Naive thymus-derived CD4-positive, alpha-beta T cell (primary cell): Measurements from ENCODE around the gene CES1. TPM values are rescaled to one million over a fixed set of nuclear protein-coding genes. Genes with fewer than 3 reads are reported as not detected.
"Not testable (repeated sequence)": the region's sequence is repeated elsewhere in the genome, so short reads cannot be mapped to it uniquely, and the experiment has no call there.

Experiments used
- ATAC-seq: fragments of 150-1000 bp; cut with Tn5 transposase; 2 replicates; pipeline ENCODE4 v1.10.0; 2021; ENCODE audit warnings: mild to moderate bottlenecking, moderate library complexity
- CTCF ChIA-PET: fragments of 350-600 bp; sonication (Branson Sonifier 250); formaldehyde crosslinking; loops from one replicate; lab custom pipeline; 2021; ENCODE audit warnings: antibody characterized with exemption; lab: Charles Lee
- POLR2A ChIA-PET: fragments of 350-600 bp; sonication (Branson Sonifier 250); formaldehyde crosslinking; loops from one replicate; lab custom pipeline; 2021; ENCODE audit warnings: antibody characterized with exemption, inconsistent platforms; lab: Charles Lee
- DNase-seq, 9 donors: peaks; one replicate each; pipeline versions ENCODE4 v3.0.0 to v3.0.0-alpha.2; 2020 to 2022; ENCODE audit warnings: mixed read lengths in 1 of 9
- H3K27ac ChIP-seq: one replicate; pipeline ENCODE4 v1.7.0; 2013; ENCODE audit warnings: mild to moderate bottlenecking, low read depth, low read length, moderate library complexity
- H3K27me3 ChIP-seq, 2 donors: one replicate each; pipeline ENCODE4 v1.7.0; 2013; ENCODE audit warnings: low read length in 2 of 2, mild to moderate bottlenecking in 2 of 2, moderate library complexity in 2 of 2; ENCODE audit not compliant: control insufficient read depth in 2 of 2, insufficient read depth in 2 of 2
- H3K36me3 ChIP-seq, 3 experiments: 1 replicate in 2 of 3; 2 replicates in 1 of 3; pipeline ENCODE4 v1.7.0; 2013; ENCODE audit warnings: low read length in 3 of 3, mild to moderate bottlenecking in 3 of 3, moderate library complexity in 1 of 3; ENCODE audit not compliant: insufficient read depth in 3 of 3, control insufficient read depth in 2 of 3
- H3K4me1 ChIP-seq, 2 donors: one replicate each; pipeline ENCODE4 v1.7.0; 2013; ENCODE audit warnings: low read length in 2 of 2, mild to moderate bottlenecking in 2 of 2, moderate library complexity in 1 of 2; ENCODE audit not compliant: control insufficient read depth in 2 of 2, insufficient read depth in 2 of 2
- H3K4me3 ChIP-seq: 2 replicates; pipeline ENCODE4 v1.7.0; 2013; ENCODE audit warnings: mild to moderate bottlenecking, low read length
- H3K9me3 ChIP-seq, 3 experiments: 1 replicate in 2 of 3; 2 replicates in 1 of 3; pipeline ENCODE4 v1.7.0; 2013; ENCODE audit warnings: low read length in 3 of 3; ENCODE audit not compliant: control insufficient read depth in 2 of 3
- H3K27ac Mint-ChIP-seq, 9 donors: one replicate each; pipeline ENCODE4 v1.8.0; 2020 to 2022; ENCODE audit warnings: mixed read lengths in 9 of 9, mild to moderate bottlenecking in 8 of 9, moderate library complexity in 5 of 9, inconsistent platforms in 2 of 9
- H3K27me3 Mint-ChIP-seq, 5 donors: one replicate each; pipeline ENCODE4 v1.8.0; 2021 to 2022; ENCODE audit warnings: mixed read lengths in 5 of 5, mild to moderate bottlenecking in 1 of 5
- H3K36me3 Mint-ChIP-seq, 5 donors: one replicate each; pipeline ENCODE4 v1.8.0; 2020 to 2022; ENCODE audit warnings: mixed read lengths in 5 of 5, mild to moderate bottlenecking in 3 of 5, inconsistent platforms in 1 of 5
- H3K4me1 Mint-ChIP-seq, 7 donors: one replicate each; pipeline ENCODE4 v1.8.0; 2020 to 2022; ENCODE audit warnings: mixed read lengths in 7 of 7, mild to moderate bottlenecking in 3 of 7, inconsistent platforms in 1 of 7
- H3K4me3 Mint-ChIP-seq, 10 donors: one replicate each; pipeline ENCODE4 v1.8.0; 2020 to 2022; ENCODE audit warnings: mild to moderate bottlenecking in 10 of 10, mixed read lengths in 10 of 10, moderate library complexity in 6 of 10, inconsistent platforms in 2 of 10
- H3K9me3 Mint-ChIP-seq, 11 donors: one replicate each; pipeline ENCODE4 v1.8.0; 2020 to 2022; ENCODE audit warnings: mixed read lengths in 11 of 11, mild to moderate bottlenecking in 4 of 11, inconsistent platforms in 1 of 11, moderate library complexity in 1 of 11
- intact Hi-C, 2 donors: fragments of 100-400 bp; cut with micrococcal nuclease; formaldehyde crosslinking; loops; one replicate each; pipeline ENCODE4 v1.15.1; 2023
- polyA plus RNA-seq, 2 donors: library from polyadenylated mRNA; unstranded; fragments of 300-500 nt; fragmentation: Illumina TruSeq; gene quantifications; one replicate each; pipeline ENCODE4 v1.2.3, GENCODE V29; 2021
- total RNA-seq, 6 experiments: library from RNA in 5 of 6; stranded (reverse) in 5 of 6; gene quantifications; 1 replicate in 5 of 6; 2 replicates in 1 of 6; pipeline ENCODE4 v1.2.3 and lab custom pipeline; 2021 to 2026

CES1 gene
- total and polyA plus RNA-seq, 7 experiments from 2014 or later = 0.32 to 11.6 (median 1.1) TPM; not detected in 3

GRCh38 chr16:55824473-55825000, 8.4 kb downstream of the CES1 start:
- H3K4me3 ChIP-seq = no peak overlapping the region
- H3K27me3 ChIP-seq = no peaks in the 10 kb centered on the region
- H3K27ac ChIP-seq = no peak overlapping the region
- intact Hi-C loops = no loop called here
- no peaks in the 10 kb centered on the region for H3K36me3 Mint-ChIP-seq
- no peaks in the 10 kb centered on the region for H3K4me1 ChIP-seq
- H3K27ac Mint-ChIP-seq = no peak overlapping the region
- peaks cover 0 to 10% (median 0%) of the 10 kb centered on the region in 11 donors for H3K9me3 Mint-ChIP-seq
- ChIA-PET POLR2A (no interaction called here), CTCF (no interaction called here)
- H3K36me3 ChIP-seq = no peaks in the 10 kb centered on the region
- no peak for DNase-seq
- no peaks in the 10 kb centered on the region for H3K4me1 Mint-ChIP-seq
- no peaks in the 10 kb centered on the region for H3K9me3 ChIP-seq
- H3K4me3 Mint-ChIP-seq = no peak overlapping the region
- no peak for ATAC-seq
- peaks cover 0 to 50% (median 36%) of the 10 kb centered on the region in 5 donors for H3K27me3 Mint-ChIP-seq

- Mint-ChIP-seq H3K36me3 (no peaks in the 10 kb centered on the region), H3K27ac (no peak overlapping the region), H3K4me1 (no peaks in the 10 kb centered on the region), H3K27me3 (peaks cover 0 to 57% (median 37%) of the 10 kb centered on the region in 5 donors), H3K9me3 (peaks cover 0 to 13% (median 0%) of the 10 kb centered on the region in 11 donors), H3K4me3 (no peak overlapping the region)
- Histone ChIP-seq H3K27ac (no peak overlapping the region), H3K4me1 (no peaks in the 10 kb centered on the region), H3K27me3 (no peaks in the 10 kb centered on the region), H3K36me3 (no peaks in the 10 kb centered on the region), H3K4me3 (no peak overlapping the region), H3K9me3 (no peaks in the 10 kb centered on the region)
- ChIA-PET POLR2A (no interaction called here), CTCF (no interaction called here)
- no peak for ATAC-seq
- no peak for DNase-seq
- intact Hi-C loops = no loop called here
These were observed 10.6 kb downstream of the CES1 start for GRCh38 chr16:55822280-55822810.

- no peak overlapping the region for H3K4me3 Mint-ChIP-seq
- ATAC-seq = no peak
These were observed 11.7 kb downstream of the CES1 start for GRCh38 chr16:55821210-55821609.

GRCh38 chr16:55820615-55821014, 12.3 kb downstream of the CES1 start:
- H3K4me1 ChIP-seq = no peaks in the 10 kb centered on the region
- H3K36me3 Mint-ChIP-seq = no peaks in the 10 kb centered on the region
- ChIA-PET POLR2A (no interaction called here), CTCF (no interaction called here)
- intact Hi-C loops = no loop called here
- H3K27ac ChIP-seq = no peak overlapping the region
- peaks cover 0 to 17% (median 0%) of the 10 kb centered on the region in 11 donors for H3K9me3 Mint-ChIP-seq
- H3K4me1 Mint-ChIP-seq = no peaks in the 10 kb centered on the region
- DNase-seq (no peak), ATAC-seq (no peak)
- H3K27me3 ChIP-seq = no peaks in the 10 kb centered on the region
- H3K4me3 Mint-ChIP-seq = no peak overlapping the region
- no peak overlapping the region for H3K27ac Mint-ChIP-seq
- no peaks in the 10 kb centered on the region for H3K36me3 ChIP-seq
- H3K4me3 ChIP-seq = no peak overlapping the region
- no peaks in the 10 kb centered on the region for H3K9me3 ChIP-seq
- H3K27me3 Mint-ChIP-seq = peaks cover 0 to 68% (median 45%) of the 10 kb centered on the region in 5 donors

More at GRCh38 chr16:55821210-55821609, 11.7 kb downstream of the CES1 start:
- ChIA-PET CTCF (no interaction called here), POLR2A (no interaction called here)
- no peaks in the 10 kb centered on the region for H3K36me3 Mint-ChIP-seq
- H3K27ac Mint-ChIP-seq = no peak overlapping the region
- H3K9me3 Mint-ChIP-seq = peaks cover 0 to 14% (median 0%) of the 10 kb centered on the region in 11 donors
- Histone ChIP-seq H3K27me3 (no peaks in the 10 kb centered on the region), H3K27ac (no peak overlapping the region), H3K9me3 (no peaks in the 10 kb centered on the region), H3K4me1 (no peaks in the 10 kb centered on the region), H3K36me3 (no peaks in the 10 kb centered on the region), H3K4me3 (no peak overlapping the region)
- no peaks in the 10 kb centered on the region for H3K4me1 Mint-ChIP-seq
- intact Hi-C loops = no loop called here
- no peak for DNase-seq
- peaks cover 0 to 68% (median 42%) of the 10 kb centered on the region in 5 donors for H3K27me3 Mint-ChIP-seq

GRCh38 chr16:55817236-55817912, 15.5 kb downstream of the CES1 start:
- H3K4me3 ChIP-seq = no peak overlapping the region
- no peak overlapping the region for H3K4me3 Mint-ChIP-seq
- peaks cover 0 to 68% (median 42%) of the 10 kb centered on the region in 5 donors for H3K27me3 Mint-ChIP-seq
- DNase-seq (no peak), ATAC-seq (no peak)
- H3K27me3 ChIP-seq = no peaks in the 10 kb centered on the region
- H3K36me3 ChIP-seq = no peaks in the 10 kb centered on the region
- peaks cover 0 to 15% (median 0%) of the 10 kb centered on the region in 11 donors for H3K9me3 Mint-ChIP-seq
- no peaks in the 10 kb centered on the region for H3K36me3 Mint-ChIP-seq
- H3K4me1 Mint-ChIP-seq = no peaks in the 10 kb centered on the region
- CTCF ChIA-PET = no interaction called here
- H3K4me1 ChIP-seq = no peaks in the 10 kb centered on the region
- H3K27ac Mint-ChIP-seq = no peak overlapping the region
- no peak overlapping the region for H3K27ac ChIP-seq
- POLR2A ChIA-PET = no interaction called here
- intact Hi-C loops = no loop called here
- no peaks in the 10 kb centered on the region for H3K9me3 ChIP-seq

- H3K36me3 Mint-ChIP-seq, POLR2A ChIA-PET, H3K4me1 Mint-ChIP-seq, intact Hi-C loops, H3K9me3 ChIP-seq, CTCF ChIA-PET, H3K27ac Mint-ChIP-seq, H3K36me3 ChIP-seq, H3K4me3 ChIP-seq, H3K4me1 ChIP-seq, H3K27ac ChIP-seq, DNase-seq, H3K9me3 Mint-ChIP-seq, ATAC-seq, H3K4me3 Mint-ChIP-seq, H3K27me3 ChIP-seq: not testable (repeated sequence)
- peaks cover 0 to 69% (median 39%) of the 10 kb centered on the region in 5 donors for H3K27me3 Mint-ChIP-seq
These were observed 16.7 kb downstream of the CES1 start for GRCh38 chr16:55816222-55816621.

GRCh38 chr16:55815320-55815719, 17.6 kb downstream of the CES1 start:
- Histone ChIP-seq H3K4me3 (no peak overlapping the region), H3K9me3 (no peaks in the 10 kb centered on the region), H3K4me1 (no peaks in the 10 kb centered on the region), H3K36me3 (no peaks in the 10 kb centered on the region), H3K27ac (no peak overlapping the region), H3K27me3 (no peaks in the 10 kb centered on the region)
- H3K27me3 Mint-ChIP-seq = peaks cover 0 to 67% (median 39%) of the 10 kb centered on the region in 5 donors
- ATAC-seq (no peak), DNase-seq (no peak)
- peaks cover 0 to 8% (median 0%) of the 10 kb centered on the region in 11 donors for H3K9me3 Mint-ChIP-seq
- ChIA-PET CTCF (no interaction called here), POLR2A (no interaction called here)
- no peaks in the 10 kb centered on the region for H3K36me3 Mint-ChIP-seq
- no peak overlapping the region for H3K27ac Mint-ChIP-seq
- intact Hi-C loops = no loop called here
- no peaks in the 10 kb centered on the region for H3K4me1 Mint-ChIP-seq
- H3K4me3 Mint-ChIP-seq = no peak overlapping the region
